GM12891 (cell line): ENCODE data around the gene TBC1D1.

ENCODE experiments used
- PAX5 ChIP-seq: IDR thresholded peaks from 2 replicates; pipeline ENCODE4 v1.6.1; 2011; ENCODE audit warnings: low read length, moderate library complexity, mild to moderate bottlenecking; ENCODE audit not compliant: insufficient read depth, severe bottlenecking
- POLR2A ChIP-seq: IDR thresholded peaks from 2 replicates; pipeline ENCODE4 v1.6.1; 2011; ENCODE audit warnings: low read depth, low read length, control low read depth
- POLR2AphosphoS5 ChIP-seq: IDR thresholded peaks from 2 replicates; pipeline ENCODE4 v1.6.1; 2011; ENCODE audit warnings: low read depth, low read length, control low read depth
- POU2F2 ChIP-seq: IDR thresholded peaks from 2 replicates; pipeline ENCODE4 v1.6.1; 2011; ENCODE audit warnings: low read depth, mild to moderate bottlenecking, control low read depth, low read length, moderate library complexity
- SPI1 ChIP-seq: IDR thresholded peaks from 2 replicates; pipeline ENCODE4 v1.6.1; 2011; ENCODE audit warnings: low read depth, low read length, control low read depth
- TAF1 ChIP-seq: IDR thresholded peaks from 2 replicates; pipeline ENCODE4 v1.6.1; 2011; ENCODE audit warnings: low read depth, low read length, control low read depth

DNA sequence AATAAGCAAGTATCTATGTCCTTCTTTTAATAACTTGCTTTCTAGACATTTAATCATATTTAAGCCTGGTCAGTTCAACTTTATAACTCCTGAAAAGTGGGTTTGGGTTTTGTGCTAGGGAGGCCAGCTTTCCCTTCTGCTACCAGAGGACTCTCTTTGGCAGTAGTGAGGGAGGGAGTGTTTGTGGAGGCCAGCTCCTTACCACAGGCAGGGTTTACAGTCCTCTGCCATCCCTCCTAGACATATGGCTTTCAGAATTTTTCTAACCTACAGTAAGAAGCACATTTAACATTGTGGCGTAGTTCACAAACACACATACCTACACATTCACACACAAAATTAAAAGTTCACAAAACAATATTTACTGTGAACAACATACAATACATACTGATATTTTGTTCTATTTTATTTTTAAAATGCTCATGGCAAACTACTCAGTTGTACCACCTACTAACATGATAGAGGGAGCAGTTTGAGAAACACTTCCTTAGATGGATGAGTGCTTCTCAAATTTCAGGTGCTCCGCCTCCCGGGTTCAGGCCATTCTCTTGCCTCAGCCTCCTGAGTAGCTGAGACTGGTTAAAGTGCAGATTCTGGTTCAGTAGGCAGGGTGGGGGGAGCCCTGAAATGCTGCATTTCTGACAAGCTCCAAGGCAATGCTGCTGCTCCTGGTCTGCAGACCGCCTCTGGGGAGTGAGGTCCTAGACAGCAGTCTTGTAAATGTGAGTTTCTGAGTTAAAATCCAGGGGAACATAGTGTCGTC, 156.0 kb downstream of the TBC1D1 start:
- TF ChIP-seq POLR2A (no peak), POLR2AphosphoS5 (no peak), TAF1 (no peak), SPI1 (no peak), PAX5 (no peak), POU2F2 (no peak)
